PC-3 (cell line): Measurements from ENCODE around the gene IL17RD. TPM values are rescaled to one million over a fixed set of nuclear protein-coding genes. Genes with fewer than 3 reads are reported as not detected.

Experiments used
- ATAC-seq: fragments of 200-7000 bp; cut with Tn5 transposase; 2 replicates; pipeline ENCODE4 v1.9.1; 2020; ENCODE audit warnings: mild to moderate bottlenecking, moderate library complexity
- BruUV-seq: library from RNA; stranded (reverse); fragments of 400-500 nt; replicated peaks from 2 replicates; lab custom pipeline; 2021; lab: Mats Ljungman, UMichigan
- CTCF ChIA-PET: fragments of 300-600 bp; sonication (Branson Sonifier 250); formaldehyde crosslinking; loops from one replicate; lab custom pipeline; 2022; ENCODE audit warnings: antibody characterized with exemption; lab: Charles Lee
- POLR2A ChIA-PET: fragments of 300-600 bp; sonication (Branson Sonifier 250); formaldehyde crosslinking; loops from one replicate; lab custom pipeline; 2022; ENCODE audit warnings: antibody characterized with exemption; ENCODE audit not compliant: unreplicated experiment; lab: Charles Lee
- DNase-seq: peaks from one replicate; pipeline ENCODE4 v3.0.0-alpha.2; 2015
- H2AFZ ChIP-seq: fragments of 300-600 bp; sonication (generic); 2 replicates; pipeline ENCODE4 v1.6.0; 2016; ENCODE audit warnings: antibody characterized with exemption, low read length
- H3F3A ChIP-seq: fragments of 300-600 bp; sonication (generic); one replicate; pipeline ENCODE4 v1.6.0; 2017; ENCODE audit warnings: antibody characterized with exemption, low read length, control low read depth, mild to moderate bottlenecking; ENCODE audit not compliant: unreplicated experiment
- H3K27ac ChIP-seq: fragments of 300-600 bp; sonication (generic); 2 replicates; pipeline ENCODE4 v1.5.1; 2016; ENCODE audit warnings: mild to moderate bottlenecking, low read length
- H3K27me3 ChIP-seq: fragments of 300-600 bp; sonication (generic); 2 replicates; pipeline ENCODE4 v1.6.1; 2016; ENCODE audit warnings: low read length, mixed read lengths
- H3K36me3 ChIP-seq: fragments of 300-600 bp; sonication (generic); 2 replicates; pipeline ENCODE4 v1.6.1; 2016; ENCODE audit warnings: low read depth, mixed run types, low read length, mixed read lengths
- H3K4me1 ChIP-seq: fragments of 300-600 bp; sonication (generic); 2 replicates; pipeline ENCODE4 v1.5.1; 2016; ENCODE audit warnings: low read length; ENCODE audit not compliant: insufficient read depth
- H3K4me2 ChIP-seq: fragments of 300-600 bp; sonication (generic); 2 replicates; pipeline ENCODE4 v1.6.0; 2016; ENCODE audit warnings: low read length
- H3K4me3 ChIP-seq: fragments of 300-600 bp; sonication (generic); 2 replicates; pipeline ENCODE4 v1.5.1; 2016; ENCODE audit warnings: mild to moderate bottlenecking, low read length, mixed read lengths
- H3K79me2 ChIP-seq: fragments of 300-600 bp; sonication (generic); 2 replicates; pipeline ENCODE4 v1.6.1; 2017; ENCODE audit warnings: low read length, mixed read lengths
- H3K9ac ChIP-seq: fragments of 300-600 bp; sonication (generic); 2 replicates; pipeline ENCODE4 v1.6.0; 2016; ENCODE audit warnings: mild to moderate bottlenecking, low read length
- H3K9me2 ChIP-seq: fragments of 300-600 bp; sonication (generic); replicated peaks from 2 replicates; pipeline ENCODE4 v1.6.1; 2016; ENCODE audit warnings: mixed run types, low read length, mixed read lengths
- H3K9me3 ChIP-seq: fragments of 300-600 bp; sonication (generic); 2 replicates; pipeline ENCODE4 v1.6.1; 2016; ENCODE audit warnings: low read length, mixed read lengths
- H4K20me1 ChIP-seq: fragments of 300-600 bp; sonication (generic); 2 replicates; pipeline ENCODE4 v1.6.1; 2016; ENCODE audit warnings: low read length, mixed read lengths
- CTCF ChIP-seq: fragments of 300-600 bp; sonication (generic); conservative IDR thresholded peaks from 2 replicates; pipeline ENCODE4 v1.5.1; 2017; ENCODE audit warnings: antibody characterized with exemption, low read depth, mild to moderate bottlenecking, low read length
- EZH2 ChIP-seq: fragments of 300-600 bp; sonication (generic); IDR thresholded peaks from one replicate; pipeline ENCODE4 v1.6.1; 2017; ENCODE audit warnings: antibody characterized with exemption, mild to moderate bottlenecking, low read length; ENCODE audit not compliant: unreplicated experiment
- EZH2phosphoT487 ChIP-seq: fragments of 300-600 bp; sonication (generic); IDR thresholded peaks from 2 replicates; pipeline ENCODE4 v1.6.1; 2018; ENCODE audit warnings: mild to moderate bottlenecking, antibody characterized with exemption, low read length, borderline replicate concordance
- intact Hi-C: fragments of 100-400 bp; cut with micrococcal nuclease; formaldehyde crosslinking; loops from 2 replicates; pipeline ENCODE4 v1.9.0; 2023
- total RNA-seq: library from RNA; depleted of rRNA; stranded (reverse); fragments of >200 nt; gene quantifications from 2 replicates; pipeline ENCODE4 v1.2.3, GENCODE V29; 2014

Gene IL17RD
- total RNA-seq, 1 experiment from 2014 or later, result 3.7 TPM

- H3K27me3 ChIP-seq, result no peaks in the 10 kb centered on the region
- no TSS peak for BruUV-seq
- CTCF ChIA-PET, result no interaction called here
- POLR2A ChIA-PET, result no interaction called here
- H3K9me2 ChIP-seq, result no peaks in the 10 kb centered on the region
- H2AFZ ChIP-seq, result peak overlapping the region; percentile 22; the same call in 1 of the 2 replicates
- no peaks in the 10 kb centered on the region for H3K9me3 ChIP-seq
- peaks cover 37% of the 10 kb centered on the region for H3K4me1 ChIP-seq
- intact Hi-C loops, result no loop called here
- peak overlapping the region; percentile 21; the same call in 1 of the 2 replicates for H3K4me3 ChIP-seq
- ATAC-seq (peak; percentile 27), DNase-seq (peak; percentile 36)
- H3K36me3 ChIP-seq, result no peaks in the 10 kb centered on the region
- no peaks in the 10 kb centered on the region for H4K20me1 ChIP-seq
- peaks cover 6% of the 10 kb centered on the region for H3F3A ChIP-seq
- peak overlapping the region; percentile 64 for H3K4me2 ChIP-seq
- TF ChIP-seq EZH2phosphoT487 (no peak), CTCF (no peak), EZH2 (no peak)
- H3K9ac ChIP-seq, result no peak overlapping the region
- no peaks in the 10 kb centered on the region for H3K79me2 ChIP-seq
- peak overlapping the region; percentile 48 for H3K27ac ChIP-seq
These were observed 15.0 kb downstream of the IL17RD start for GRCh38 chr3:57150113-57150581.

GRCh38 chr3:57147071-57147470 is 18.1 kb downstream of the IL17RD start:
- Histone ChIP-seq H3K27me3 (no peaks in the 10 kb centered on the region), H3K4me3 (no peak overlapping the region), H3K27ac (no peak overlapping the region), H3K36me3 (no peaks in the 10 kb centered on the region), H3K9ac (no peak overlapping the region), H3K4me2 (peak overlapping the region; percentile 20; the same call in 1 of the 2 replicates), H3K4me1 (peaks cover 35% of the 10 kb centered on the region), H3K79me2 (no peaks in the 10 kb centered on the region), H4K20me1 (no peaks in the 10 kb centered on the region), H3K9me3 (no peaks in the 10 kb centered on the region), H3F3A (peaks cover 6% of the 10 kb centered on the region), H3K9me2 (no peaks in the 10 kb centered on the region), H2AFZ (0 out of 2 replicates have a peak overlapping the region, but pooled peaks have one; percentile 19)
- ChIA-PET CTCF (interaction anchor here (0.7 kb wide), 1 partner anchor 37 kb away, joined by 4 read pairs; no protein-coding TSS in a partner anchor), POLR2A (no interaction called here)
- no peak for ATAC-seq
- TF ChIP-seq EZH2 (no peak), EZH2phosphoT487 (no peak), CTCF (no peak)
- intact Hi-C loops, result no loop called here
- peak; percentile 45 for DNase-seq
- BruUV-seq, result no TSS peak

GRCh38 chr3:57145852-57146251 is 19.3 kb downstream of the IL17RD start:
- H3F3A ChIP-seq, result peaks cover 5% of the 10 kb centered on the region
- BruUV-seq, result no TSS peak
- H3K4me3 ChIP-seq, result no peak overlapping the region
- H3K79me2 ChIP-seq, result no peaks in the 10 kb centered on the region
- no peak overlapping the region for H3K4me2 ChIP-seq
- ChIA-PET POLR2A (no interaction called here), CTCF (no interaction called here)
- H3K4me1 ChIP-seq, result peaks cover 23% of the 10 kb centered on the region
- no peak overlapping the region for H3K27ac ChIP-seq
- ATAC-seq (no peak), DNase-seq (no peak)
- H3K9ac ChIP-seq, result no peak overlapping the region
- no peaks in the 10 kb centered on the region for H3K36me3 ChIP-seq
- H3K9me2 ChIP-seq, result no peaks in the 10 kb centered on the region
- H4K20me1 ChIP-seq, result no peaks in the 10 kb centered on the region
- intact Hi-C loops, result no loop called here
- no peaks in the 10 kb centered on the region for H3K27me3 ChIP-seq
- H3K9me3 ChIP-seq, result no peaks in the 10 kb centered on the region
- TF ChIP-seq EZH2phosphoT487 (no peak), EZH2 (no peak), CTCF (no peak)
- H2AFZ ChIP-seq, result no peak overlapping the region
